Muscle of arm (tissue), 12 donors: ENCODE data around the gene RFPL3. TPM values are rescaled to one million over a fixed set of nuclear protein-coding genes. Genes with fewer than 3 reads are reported as not detected.
"Not testable (repeated sequence)": the region's sequence is repeated elsewhere in the genome, so short reads cannot be mapped to it uniquely, and the experiment has no call there.

Experiments
- DNase-seq: peaks from one replicate; pipeline ENCODE4 v3.0.0-alpha.2; 2013
- polyA plus RNA-seq, 12 donors: library from polyadenylated mRNA; unstranded; fragments of 120-200 nt; gene quantifications; one replicate each; pipeline ENCODE4 v1.2.1, GENCODE V29; 2013; ENCODE audit not compliant: insufficient read length in 12 of 12

RFPL3 gene
- polyA plus RNA-seq, 12 donors = 0.31 to 0.40 TPM; not detected in 10

GRCh38 chr22:32353292-32353691 is 4.4 kb upstream of the RFPL3 start:
- DNase-seq = no peak

GRCh38 chr22:32353840-32354239 is 3.8 kb upstream of the RFPL3 start:
- DNase-seq = no peak

DNA sequence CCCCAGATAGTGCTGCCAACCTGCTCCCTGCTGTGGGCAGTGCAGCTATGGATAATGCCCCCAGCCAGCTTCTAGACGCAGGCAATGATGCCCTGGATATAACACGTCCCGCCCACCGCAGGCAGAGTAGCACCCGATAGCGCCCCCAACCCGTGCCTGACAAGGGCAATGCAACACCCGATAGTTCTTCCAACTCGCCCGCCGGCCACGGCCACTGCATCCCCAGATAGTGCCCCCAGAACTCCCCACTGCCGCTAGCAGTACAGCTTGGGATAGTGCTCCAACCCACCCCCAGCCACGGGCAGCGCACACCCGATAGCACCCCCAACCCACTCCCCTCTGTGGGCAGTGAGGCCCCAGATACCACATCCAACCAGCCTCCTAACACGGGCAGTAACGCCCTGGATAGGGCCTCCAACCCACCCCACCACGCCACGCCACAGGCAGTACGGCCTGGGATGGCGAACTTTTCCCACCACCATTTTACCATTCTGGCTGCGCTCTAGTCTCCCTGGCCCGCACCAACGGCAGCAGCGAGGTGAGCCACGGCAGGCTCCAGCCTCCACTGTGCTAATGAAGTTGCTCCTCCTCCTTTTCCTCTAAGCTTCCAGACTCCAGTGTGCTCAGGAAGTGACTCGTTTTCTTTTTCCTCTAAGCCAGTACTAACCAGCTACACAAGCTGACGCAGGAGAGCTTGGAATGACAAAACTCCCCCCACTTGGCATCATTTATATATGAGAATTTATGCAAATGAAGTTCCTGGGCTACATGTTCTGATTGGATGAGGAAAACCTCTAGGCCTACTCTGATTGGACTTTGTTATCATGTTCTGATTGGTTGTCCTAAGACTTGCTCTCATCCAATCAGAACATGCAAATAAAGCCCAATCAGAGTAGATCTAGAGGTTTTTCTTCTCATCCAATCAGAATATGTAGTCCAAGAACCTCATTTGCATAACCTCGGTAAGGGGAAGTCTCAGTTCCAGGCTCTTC is 3.0 kb upstream of the RFPL3 start:
- no peak for DNase-seq

- no peak for DNase-seq
Observed at GRCh38 chr22:32355760-32356159, 1.9 kb upstream of the RFPL3 start.

GRCh38 chr22:32360096-32360495 is 2.4 kb downstream of the RFPL3 start:
- not testable (repeated sequence) for DNase-seq

DNA sequence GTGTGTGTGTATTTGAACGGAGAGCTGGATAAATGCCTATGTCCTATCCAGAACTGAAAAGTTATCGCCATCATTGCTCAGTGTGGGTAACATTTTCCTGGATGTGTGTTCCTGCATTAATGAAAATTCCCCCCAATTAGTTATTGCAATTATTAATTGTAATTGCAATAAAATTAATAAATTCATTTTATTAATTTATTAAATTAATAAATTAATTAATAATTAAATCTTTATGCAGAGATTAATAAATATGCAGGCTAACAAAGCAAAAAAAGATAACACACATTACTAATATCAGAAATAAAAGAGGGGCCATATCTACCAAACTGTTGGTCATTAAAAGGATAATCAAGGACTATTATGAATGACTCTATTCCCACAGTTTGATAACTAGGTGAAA is 3.6 kb downstream of the RFPL3 start:
- no peak for DNase-seq

- DNase-seq = no peak
Observed at GRCh38 chr22:32364210-32364609, 6.5 kb downstream of the RFPL3 start.

DNA sequence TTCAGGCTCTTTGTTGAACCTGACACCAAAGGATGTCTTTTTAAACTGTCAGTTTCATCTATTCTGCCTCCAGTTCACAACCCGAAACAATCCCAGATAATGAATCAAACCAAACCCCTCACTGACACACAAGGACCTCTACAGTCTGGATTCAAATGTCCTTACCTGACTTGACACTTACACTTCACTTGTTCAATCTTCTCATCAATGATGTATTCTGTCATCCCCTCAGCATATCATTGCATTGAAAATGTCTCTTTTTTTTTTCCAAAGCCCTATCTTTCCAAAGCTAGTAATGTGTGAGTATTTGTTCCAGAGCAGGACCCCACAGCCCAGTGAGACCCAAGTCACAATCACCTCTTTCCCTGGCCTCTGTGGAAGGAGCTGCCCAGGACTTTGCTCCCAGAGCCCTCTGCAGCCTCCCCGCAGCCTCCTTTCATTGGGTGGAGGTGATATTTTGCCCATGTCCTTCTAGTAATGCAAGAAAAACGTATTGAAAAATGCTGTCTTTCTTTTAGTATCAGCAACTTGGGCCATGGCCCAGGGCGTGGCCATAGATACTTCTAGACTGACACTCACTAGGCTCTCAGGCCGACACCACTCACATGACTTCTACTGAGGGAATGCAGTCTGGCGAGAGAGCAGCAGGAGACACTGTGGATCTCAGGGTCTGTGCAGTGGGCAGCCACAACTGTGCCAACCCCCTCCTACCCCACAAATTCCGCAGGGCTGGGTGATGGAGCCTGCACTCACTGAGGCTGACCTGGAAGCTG is 18.2 kb downstream of the RFPL3 start:
- no peak for DNase-seq

DNA sequence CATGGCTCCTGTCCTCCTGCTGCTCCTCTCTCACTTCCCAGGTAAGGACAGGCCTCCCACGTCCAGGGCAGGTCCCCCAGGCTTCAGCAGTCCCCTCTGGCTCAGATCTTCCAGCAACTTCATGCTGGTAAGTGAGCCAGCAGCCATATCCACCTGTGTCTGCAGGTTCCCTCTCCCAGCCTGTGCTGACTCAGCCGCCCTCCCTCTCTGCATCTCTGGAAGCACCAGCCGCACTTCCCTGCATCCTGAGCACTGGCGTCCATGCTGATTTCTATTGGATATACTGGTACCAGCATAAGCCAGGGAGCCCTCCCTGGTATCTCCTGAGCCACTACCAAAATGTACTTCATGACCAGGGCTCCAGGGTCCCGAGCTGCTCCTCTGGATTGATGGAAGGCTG is 19.0 kb downstream of the RFPL3 start:
- no peak for DNase-seq

DNA sequence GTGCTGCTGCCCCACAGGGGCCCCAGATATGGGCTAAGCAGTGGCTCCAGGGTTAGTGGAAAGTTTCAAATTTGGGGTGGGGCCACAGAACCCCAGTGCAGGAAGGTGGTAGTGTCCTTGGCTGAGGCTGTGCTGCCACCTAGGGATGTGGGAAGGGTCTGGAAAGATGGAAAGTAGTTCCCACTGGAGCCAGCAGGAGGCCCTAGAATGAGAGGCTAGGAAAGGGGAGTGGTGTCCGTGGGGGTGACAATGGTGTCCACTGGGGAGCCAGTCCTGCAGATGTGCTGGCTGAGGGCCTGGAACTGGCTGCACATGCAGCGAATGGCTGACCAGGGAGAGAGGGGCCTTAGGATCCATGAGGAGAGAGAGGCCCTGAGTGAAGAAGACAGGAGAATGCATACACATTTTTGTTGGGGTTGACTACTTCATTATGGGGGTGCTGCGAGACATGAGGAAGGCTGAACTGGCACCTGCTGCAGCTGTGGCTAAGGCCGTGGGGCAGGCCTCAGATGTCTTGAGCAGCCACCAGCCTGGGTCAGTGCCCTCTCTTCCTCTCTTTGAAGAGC is 21.1 kb downstream of the RFPL3 start:
- DNase-seq = peak; percentile 52

DNA sequence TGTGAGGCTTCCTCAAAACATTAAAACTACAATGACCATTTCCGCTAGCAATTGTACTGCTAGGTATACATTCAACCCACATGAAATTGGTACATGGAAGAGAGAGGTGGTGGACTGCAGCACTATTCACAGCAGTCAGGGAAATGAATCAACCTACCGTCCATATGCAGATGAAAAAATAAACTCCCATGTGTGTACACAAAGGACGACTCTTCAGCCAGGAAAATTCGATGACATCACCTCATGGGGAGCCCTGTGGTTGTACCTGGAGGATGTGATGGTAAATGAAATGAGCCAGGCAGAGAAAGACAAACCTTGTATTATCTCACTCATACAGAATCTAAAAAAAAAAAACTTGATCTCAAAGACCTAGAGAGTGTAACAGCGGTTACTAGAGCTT is 23.3 kb downstream of the RFPL3 start:
- no peak for DNase-seq

DNA sequence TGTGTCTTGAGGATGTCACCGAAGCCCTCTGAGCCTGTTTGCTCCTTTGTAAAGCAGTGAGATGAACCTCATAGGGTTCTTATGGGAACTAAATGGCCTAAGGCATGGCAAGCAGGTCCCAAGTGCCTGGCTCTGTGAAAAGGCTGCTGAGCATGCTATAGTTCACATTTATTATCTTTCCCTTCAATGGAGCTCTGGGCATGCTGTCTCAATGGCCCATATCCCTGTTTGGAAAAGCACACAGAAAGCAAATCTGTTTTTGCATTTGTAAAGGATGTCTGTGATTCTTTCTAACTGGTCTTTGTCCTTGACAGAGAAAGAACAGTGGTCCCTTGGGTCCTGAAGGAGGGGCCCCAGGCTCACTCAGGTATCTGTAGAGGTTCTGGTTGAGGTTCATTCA is 28.0 kb downstream of the RFPL3 start:
- DNase-seq = no peak

DNA sequence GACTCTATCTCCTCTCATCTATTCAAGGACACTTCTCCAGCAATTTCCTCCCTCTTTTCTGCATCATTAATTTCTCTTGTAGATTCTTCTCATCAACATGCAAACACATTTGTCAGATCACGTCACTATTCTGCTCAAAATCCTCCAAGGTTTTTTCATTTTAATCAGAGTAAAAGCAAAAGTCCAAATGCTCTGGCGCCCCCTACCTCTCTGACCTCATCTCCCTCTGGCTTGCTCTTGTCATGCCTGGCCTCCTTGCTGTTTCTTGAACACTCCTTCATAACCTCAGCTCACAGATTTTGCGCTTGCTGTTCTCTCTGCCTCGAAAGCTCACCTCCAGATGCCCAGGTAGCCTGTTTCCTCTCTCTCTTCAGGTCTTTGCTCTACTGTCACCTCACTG is 32.0 kb downstream of the RFPL3 start:
- DNase-seq = peak; percentile 38

- DNase-seq = no peak
Observed at GRCh38 chr22:32395107-32395506, 37.4 kb downstream of the RFPL3 start.

DNA sequence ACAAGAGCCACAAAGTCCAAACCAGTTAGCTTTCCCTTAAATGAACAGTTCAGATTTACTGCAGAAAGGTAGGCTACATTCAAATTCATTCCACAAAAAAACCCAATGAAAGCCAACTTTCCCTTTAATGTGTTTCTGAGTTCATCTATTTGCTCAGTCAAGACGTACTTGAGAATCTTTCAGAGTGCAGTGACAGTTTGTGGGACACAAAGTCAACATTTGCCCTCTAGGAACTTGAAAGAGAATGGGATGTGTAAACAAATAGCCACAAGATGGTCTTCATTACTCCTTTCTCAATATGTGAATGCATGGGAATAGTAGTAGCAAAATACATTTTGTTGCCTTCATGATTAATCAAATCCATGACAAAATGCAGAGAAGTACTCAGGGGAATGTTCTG is 38.6 kb downstream of the RFPL3 start:
- DNase-seq = no peak

DNA sequence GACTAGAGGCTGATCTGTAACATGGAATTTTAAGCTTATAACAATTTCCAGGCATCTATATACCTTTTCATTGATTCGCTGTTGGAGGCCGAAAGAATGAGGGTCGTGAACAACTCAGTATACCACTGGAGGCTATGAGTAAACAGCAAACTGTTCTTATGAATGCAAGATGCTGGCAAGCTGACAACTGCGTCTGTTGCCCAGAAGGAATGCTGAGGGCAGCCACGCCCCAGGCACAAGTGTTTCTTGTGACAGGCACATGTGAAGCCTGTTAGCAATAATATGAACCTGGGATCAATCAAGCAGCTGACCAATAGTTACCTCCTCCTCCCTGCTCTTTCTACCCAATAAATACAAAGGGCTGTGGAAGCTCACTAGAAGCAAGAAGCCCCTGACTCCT is 39.1 kb downstream of the RFPL3 start:
- no peak for DNase-seq

- DNase-seq = no peak
Observed at GRCh38 chr22:32401486-32401885, 43.8 kb downstream of the RFPL3 start.

- no peak for DNase-seq
Observed at GRCh38 chr22:32404021-32404420, 46.4 kb downstream of the RFPL3 start.

DNA sequence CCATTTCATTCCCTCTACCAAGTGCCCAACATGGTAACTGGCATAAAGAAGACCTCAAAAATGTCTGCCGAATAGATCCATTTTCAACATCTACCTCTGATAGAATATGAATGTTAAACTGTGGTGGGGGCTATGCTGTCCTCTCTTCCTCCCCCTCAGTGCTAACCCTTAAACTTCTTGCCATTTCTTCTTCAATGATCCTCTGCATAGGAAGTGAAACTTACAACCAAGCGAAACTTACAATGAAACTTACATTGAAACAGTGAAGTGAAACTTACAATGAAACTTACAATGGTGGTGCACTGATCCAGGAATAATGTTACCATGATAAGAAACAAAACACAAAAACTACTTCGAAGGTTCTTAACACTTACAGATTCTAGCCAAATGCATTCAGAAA is 49.6 kb downstream of the RFPL3 start:
- DNase-seq = no peak

GRCh38 chr22:32407936-32408335 is 50.3 kb downstream of the RFPL3 start:
- DNase-seq = no peak

GRCh38 chr22:32409977-32410376 is 52.3 kb downstream of the RFPL3 start:
- DNase-seq = no peak

DNA sequence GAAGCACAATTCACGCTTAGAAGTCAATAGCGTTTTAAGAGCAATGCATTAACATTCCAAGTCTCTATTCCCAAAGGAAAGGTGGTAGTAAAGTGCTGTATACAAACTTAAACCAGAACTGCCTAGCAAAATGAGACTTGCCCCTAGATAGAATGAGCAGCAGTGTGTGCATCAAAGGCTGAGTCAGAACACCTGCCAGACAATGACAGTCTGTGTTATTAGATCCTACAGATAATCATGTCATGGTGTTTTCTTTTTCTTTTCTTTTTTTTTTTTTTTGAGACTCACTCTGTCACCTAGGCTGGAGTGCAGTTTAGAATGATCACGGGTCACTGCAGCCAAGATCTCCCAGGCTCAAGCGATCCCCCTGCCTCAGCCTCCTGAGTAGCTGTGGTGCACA is 52.8 kb downstream of the RFPL3 start:
- DNase-seq = no peak
